ENCODE measurements around the gene PTAFR.

Gene PTAFR

DNA sequence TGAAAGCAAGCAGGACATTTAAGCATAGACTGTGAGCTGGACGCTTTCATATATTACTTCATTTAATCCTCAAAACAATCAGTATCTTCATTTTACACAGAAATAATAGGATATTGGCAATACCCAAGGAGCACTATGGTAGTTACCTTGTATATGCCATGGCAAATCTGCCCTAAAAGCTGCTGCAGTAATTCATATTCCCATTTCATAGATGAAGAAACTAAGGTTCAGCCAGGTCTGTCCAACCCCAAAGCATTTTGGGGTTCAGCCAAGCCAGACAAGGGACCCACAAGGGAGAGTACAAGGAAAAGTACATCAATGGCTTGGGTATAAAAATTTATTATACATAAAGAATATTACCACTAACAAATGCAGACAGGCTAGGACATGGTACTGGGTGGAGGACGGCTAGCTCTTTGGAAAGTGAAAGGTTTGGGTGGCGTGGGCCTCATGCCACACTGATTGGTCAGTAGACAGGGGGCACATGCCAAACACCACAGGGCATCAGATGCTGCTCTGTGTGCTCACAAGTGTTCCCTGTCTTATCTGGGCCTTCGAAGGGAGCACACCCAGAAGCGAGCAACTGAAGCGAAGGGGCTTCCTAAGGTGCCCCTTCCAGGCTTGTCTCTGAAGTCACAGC, 23.9 kb upstream of the PTAFR start:
- ChIA-PET POLR2A (interaction anchor here (0.6 kb wide), 1 partner anchor 28 kb away, joined by 3 read pairs; no protein-coding TSS in a partner anchor), CTCF (interaction anchor here (1.6 kb wide), 2 partner anchors 8 to 109 kb away, joined by 3 to 5 read pairs; no protein-coding TSS in a partner anchor)
- H3K4me3 ChIP-seq (ENCODE audit: low read depth, low read length), result no peak overlapping the region
- TF ChIP-seq, protein P1, sequence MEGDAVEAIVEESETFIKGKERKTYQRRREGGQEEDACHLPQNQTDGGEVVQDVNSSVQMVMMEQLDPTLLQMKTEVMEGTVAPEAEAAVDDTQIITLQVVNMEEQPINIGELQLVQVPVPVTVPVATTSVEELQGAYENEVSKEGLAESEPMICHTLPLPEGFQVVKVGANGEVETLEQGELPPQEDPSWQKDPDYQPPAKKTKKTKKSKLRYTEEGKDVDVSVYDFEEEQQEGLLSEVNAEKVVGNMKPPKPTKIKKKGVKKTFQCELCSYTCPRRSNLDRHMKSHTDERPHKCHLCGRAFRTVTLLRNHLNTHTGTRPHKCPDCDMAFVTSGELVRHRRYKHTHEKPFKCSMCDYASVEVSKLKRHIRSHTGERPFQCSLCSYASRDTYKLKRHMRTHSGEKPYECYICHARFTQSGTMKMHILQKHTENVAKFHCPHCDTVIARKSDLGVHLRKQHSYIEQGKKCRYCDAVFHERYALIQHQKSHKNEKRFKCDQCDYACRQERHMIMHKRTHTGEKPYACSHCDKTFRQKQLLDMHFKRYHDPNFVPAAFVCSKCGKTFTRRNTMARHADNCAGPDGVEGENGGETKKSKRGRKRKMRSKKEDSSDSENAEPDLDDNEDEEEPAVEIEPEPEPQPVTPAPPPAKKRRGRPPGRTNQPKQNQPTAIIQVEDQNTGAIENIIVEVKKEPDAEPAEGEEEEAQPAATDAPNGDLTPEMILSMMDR (IDR thresholded peaks at IDR 0.05; ENCODE audit: insufficient read depth, low read length, missing control alignments), result no peak
- DNase-seq (ENCODE audit: low read depth, low spot score), result no peak

DNA sequence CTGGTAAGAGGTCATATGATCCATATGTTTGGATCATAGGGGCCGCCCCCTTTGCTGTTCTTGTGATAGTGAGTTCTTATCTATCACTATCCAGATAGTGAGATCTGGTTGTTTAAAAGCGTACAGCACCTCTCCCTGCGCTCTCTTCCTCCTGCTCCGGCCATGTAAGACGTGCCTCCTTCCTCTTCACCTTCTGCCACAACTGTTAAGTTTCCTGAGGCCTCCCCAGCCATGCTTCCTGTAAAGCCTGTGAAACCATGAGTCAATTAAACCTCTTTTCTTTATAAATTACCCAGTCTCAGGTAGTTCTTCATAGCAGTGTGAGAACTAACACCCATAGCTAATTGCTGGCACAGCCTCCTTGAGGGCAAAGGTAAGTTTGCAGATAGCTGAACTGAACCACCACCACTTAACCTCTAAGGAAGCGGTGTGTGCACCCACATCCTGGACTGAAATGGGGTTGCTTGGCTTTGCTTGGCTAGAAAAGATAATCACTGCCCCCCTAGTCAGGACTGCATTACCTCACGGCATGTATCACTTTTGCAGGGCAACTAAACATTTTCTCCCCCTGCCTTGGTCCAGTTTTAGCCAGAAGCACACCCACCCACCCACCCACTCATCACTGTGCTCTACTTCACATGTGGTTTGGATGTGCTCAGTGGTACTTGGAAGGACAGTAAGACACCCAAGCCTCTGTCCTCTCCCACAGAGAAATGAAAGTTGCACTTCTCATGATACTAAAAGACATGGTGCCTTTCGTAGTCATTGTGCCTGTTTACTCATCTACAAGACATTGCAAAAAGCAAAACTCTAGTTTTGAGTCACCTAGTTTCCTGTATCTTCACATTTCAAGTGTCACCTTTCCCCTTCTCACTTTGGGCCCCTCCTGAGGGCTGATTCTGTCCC, 23.1 kb upstream of the PTAFR start:
- ChIA-PET POLR2A (interaction anchor here (0.6 kb wide), 1 partner anchor 29 kb away, joined by 3 read pairs; no protein-coding TSS in a partner anchor), CTCF (interaction anchor here (1.6 kb wide), 2 partner anchors 9 to 108 kb away, joined by 3 to 5 read pairs; no protein-coding TSS in a partner anchor)
- TF ChIP-seq, protein P1 (IDR thresholded peaks at IDR 0.05; ENCODE audit: insufficient read depth, low read length, missing control alignments), result no peak
- no peak overlapping the region for H3K4me3 ChIP-seq (ENCODE audit: low read depth, low read length)
- no peak for DNase-seq (ENCODE audit: low read depth, low spot score)

DNA sequence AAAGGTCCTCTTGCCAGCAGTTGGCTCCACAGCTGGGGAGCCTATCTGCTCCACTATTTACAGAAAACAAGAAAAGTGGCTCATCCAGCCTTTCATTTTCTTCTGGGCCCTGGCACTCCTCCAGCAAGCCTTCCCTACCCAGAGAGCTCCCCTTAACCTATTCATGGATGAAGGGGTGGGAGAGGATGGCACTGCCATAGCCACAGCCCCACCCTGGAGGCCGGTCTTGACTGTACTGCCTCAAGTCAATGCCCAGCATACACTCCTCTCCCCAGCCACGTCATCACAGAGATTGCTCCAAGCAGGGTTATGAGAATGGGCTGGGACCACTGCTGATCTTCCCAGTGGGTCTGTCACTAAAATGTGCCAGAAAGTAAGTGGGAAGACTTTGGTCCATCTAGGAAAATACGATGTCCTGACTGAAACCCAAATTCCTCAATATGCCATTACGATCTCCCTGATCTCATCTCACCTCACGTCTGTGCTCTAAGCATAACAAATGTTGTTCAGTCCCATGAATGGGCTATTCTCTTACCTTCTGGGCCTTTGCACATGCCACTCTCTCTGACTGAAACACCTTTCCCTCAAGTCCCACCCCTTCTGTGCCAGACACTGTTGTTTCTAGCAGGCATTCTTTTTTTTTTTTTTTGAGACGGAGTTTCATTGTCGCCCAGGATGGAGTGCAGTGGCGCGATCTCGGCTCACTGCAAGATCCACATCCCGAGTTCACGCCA, 21.4 kb upstream of the PTAFR start:
- no peak for DNase-seq (ENCODE audit: low read depth, low spot score)
- ChIA-PET CTCF (interaction anchor here (2.2 to 4.0 kb wide), 3 partner anchors 11 to 108 kb away, joined by 8 to 16 read pairs (median 9); no protein-coding TSS in a partner anchor), POLR2A (no interaction called here)
- H3K4me3 ChIP-seq (ENCODE audit: low read depth, low read length), result no peak overlapping the region
- TF ChIP-seq, protein P1 (IDR thresholded peaks at IDR 0.05; ENCODE audit: insufficient read depth, low read length, missing control alignments), result no peak

DNA sequence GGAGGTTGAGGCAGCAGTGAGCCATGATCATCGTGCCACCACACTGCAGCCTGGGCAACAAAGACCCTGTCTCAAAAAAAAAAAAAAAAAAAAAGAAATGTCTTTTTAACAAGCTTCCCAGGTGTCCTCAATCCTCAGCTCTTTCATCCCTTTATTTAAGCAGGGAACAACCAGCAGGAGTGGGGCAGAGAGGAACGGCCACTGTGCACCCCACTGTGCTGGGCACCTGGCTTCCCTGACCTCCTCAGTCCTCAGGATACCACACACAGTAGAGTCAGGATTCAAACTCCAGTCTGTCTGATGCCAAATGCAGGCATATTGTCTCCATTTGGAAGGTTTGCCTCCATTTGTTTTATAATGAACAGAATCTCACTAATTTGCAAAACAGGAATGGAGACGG, 19.8 kb upstream of the PTAFR start:
- DNase-seq (ENCODE audit: low read depth, low spot score), result no peak
- ChIA-PET CTCF (interaction anchor here (1.7 to 4.0 kb wide), 4 partner anchors 12 to 108 kb away, joined by 5 to 16 read pairs (median 8); partner anchors contain the start of gene EYA3), POLR2A (no interaction called here)
- TF ChIP-seq, protein P1 (IDR thresholded peaks at IDR 0.05; ENCODE audit: insufficient read depth, low read length, missing control alignments), result no peak
- H3K4me3 ChIP-seq (ENCODE audit: low read depth, low read length), result no peak overlapping the region

DNA sequence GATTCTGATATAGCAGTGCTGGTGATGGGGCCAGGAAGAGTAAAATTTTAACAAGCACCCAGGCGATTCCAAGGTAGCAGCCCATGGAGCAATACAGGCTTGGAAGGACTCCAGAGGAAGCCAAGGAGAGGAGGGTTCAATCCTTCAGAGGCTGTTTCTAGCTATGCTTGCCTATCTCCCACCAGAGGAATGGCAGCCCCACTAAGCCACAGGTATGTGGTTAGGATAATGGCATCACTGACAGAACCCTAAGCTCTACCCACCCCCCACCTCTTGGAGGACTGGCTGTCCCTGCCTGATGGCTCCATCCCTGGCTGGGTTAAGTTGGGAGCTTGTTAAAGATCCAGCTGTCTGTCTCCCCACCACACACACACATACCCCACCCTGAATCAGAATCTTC, 19.3 kb upstream of the PTAFR start:
- ChIA-PET POLR2A (interaction anchor here (0.6 kb wide), 1 partner anchor 205 kb away, joined by 3 read pairs; no protein-coding TSS in a partner anchor), CTCF (interaction anchor here (1.7 to 4.0 kb wide), 5 partner anchors 8 to 108 kb away, joined by 5 to 16 read pairs (median 8); partner anchors contain the start of gene EYA3)
- TF ChIP-seq, protein P1 (IDR thresholded peaks at IDR 0.05; ENCODE audit: insufficient read depth, low read length, missing control alignments), result no peak
- DNase-seq (ENCODE audit: low read depth, low spot score), result no peak
- H3K4me3 ChIP-seq (ENCODE audit: low read depth, low read length), result no peak overlapping the region

Measured in AG04449 (cell line).